GM12878 (cell line): ENCODE measurements around the gene KCNH4. TPM values are rescaled to one million over a fixed set of nuclear protein-coding genes. Genes with fewer than 3 reads are reported as not detected.

ENCODE experiments used
- BRCA1 ChIP-seq: IDR thresholded peaks from 2 replicates; pipeline ENCODE4 v1.6.1; 2011; ENCODE audit warnings: low read depth, low read length, improper control_type of control experiment
- IKZF1 ChIP-seq: fragments of 450-650 bp; conservative IDR thresholded peaks from 2 replicates; pipeline ENCODE4 v1.6.1; 2017; ENCODE audit warnings: antibody characterized with exemption, mild to moderate bottlenecking
- KLF5 ChIP-seq: fragments of 450-650 bp; IDR thresholded peaks from 2 replicates; pipeline ENCODE4 v1.6.1; 2014; ENCODE audit warnings: mild to moderate bottlenecking; ENCODE audit not compliant: partially characterized antibody
- YBX1 ChIP-seq: fragments of 450-650 bp; IDR thresholded peaks from 2 replicates; pipeline ENCODE4 v1.6.1; 2016; ENCODE audit warnings: antibody characterized with exemption
- polyA plus RNA-seq, 11 experiments: library from polyadenylated mRNA; depleted of rRNA in 4 of 11; unstranded in 6 of 11; stranded (reverse) in 5 of 11; fragments of >200 nt; fragmentation: Nextera tagmentation in 4 of 11; fragmentation: Illumina TruSeq in 1 of 11; extraction: Ambion mirVana in 4 of 11; extraction: Trizol in 1 of 11; gene quantifications; 1 replicate in 1 of 11; 2 replicates in 10 of 11; pipeline versions ENCODE4 v1.2.1 to v1.2.3, GENCODE V29; 2011 to 2016; ENCODE audit warnings: inconsistent platforms in 2 of 11, missing spikeins in 2 of 11, low read depth in 1 of 11
- total RNA-seq, 4 experiments: library from RNA; depleted of rRNA in 3 of 4; stranded (reverse); fragments of >200 nt in 3 of 4; fragmentation: Illumina TruSeq in 1 of 4; extraction: Trizol in 1 of 4; gene quantifications; 2 replicates each; pipeline versions ENCODE4 v1.2.1 to v1.2.3, GENCODE V29; 2013 to 2021

The KCNH4 gene
- total and polyA plus RNA-seq, 10 of the 15 experiments (the other 5 are each of a cell fraction or from before 2014, with no cell fraction given), result 0.03 to 0.88 (median 0.10) TPM; not detected in 2

GRCh38 chr17:42107124-42107523 is 73.8 kb downstream of the KCNH4 start (continued):
- TF ChIP-seq KLF5 (no peak), YBX1 (no peak), IKZF1 (no peak), BRCA1 (no peak)

Other genes starting within 250 kb of the KCNH4 start
Only the 7 nearest of the 15 such genes appear.
- not detected in 2 replicates for gene ZNF385C, start 82.7 kb downstream of the KCNH4 start, total RNA-seq (2014; rRNA removed)
- 0.09 TPM in 1 of 2 replicates, not detected in the other for gene ZNF385C, start 82.7 kb downstream of the KCNH4 start, total RNA-seq (2014; rRNA removed; fragmentation: Illumina TruSeq; extraction: Trizol)
- not detected in 2 replicates for gene ZNF385C, start 82.7 kb downstream of the KCNH4 start, total RNA-seq (2021)
- 0.07 and 0.09 TPM in 2 replicates for gene ZNF385C, start 82.7 kb downstream of the KCNH4 start, polyA plus RNA-seq (2011; rRNA removed)
- gene ZNF385C, start 82.7 kb downstream of the KCNH4 start, polyA plus RNA-seq (2014; fragmentation: Illumina TruSeq; extraction: Trizol), result 0.07 and 0.11 TPM in 2 replicates
- not detected for gene ZNF385C, start 82.7 kb downstream of the KCNH4 start, polyA plus RNA-seq (2014; fragmentation: Nextera tagmentation; extraction: Ambion mirVana)
- 0.04 and 0.20 TPM in 2 replicates for gene ZNF385C, start 82.7 kb downstream of the KCNH4 start, polyA plus RNA-seq (2014; rRNA removed)
- gene ZNF385C, start 82.7 kb downstream of the KCNH4 start, polyA plus RNA-seq (2016; fragmentation: Nextera tagmentation; extraction: Ambion mirVana), result under 1 TPM; 0.06 to 0.11 TPM
- 24.5 and 26.4 TPM in 2 replicates for gene DHX58, start 68.4 kb downstream of the KCNH4 start, total RNA-seq (2014; rRNA removed)
- gene DHX58, start 68.4 kb downstream of the KCNH4 start, total RNA-seq (2014; rRNA removed; fragmentation: Illumina TruSeq; extraction: Trizol), result 16.2 and 18.6 TPM in 2 replicates
- gene DHX58, start 68.4 kb downstream of the KCNH4 start, total RNA-seq (2021), result 26.1 and 29.9 TPM in 2 replicates
- 50.8 and 69.8 TPM in 2 replicates for gene DHX58, start 68.4 kb downstream of the KCNH4 start, polyA plus RNA-seq (2011; rRNA removed)
- 6.8 and 16.5 TPM in 2 replicates for gene DHX58, start 68.4 kb downstream of the KCNH4 start, polyA plus RNA-seq (2014; fragmentation: Illumina TruSeq; extraction: Trizol)
- gene DHX58, start 68.4 kb downstream of the KCNH4 start, polyA plus RNA-seq (2014; fragmentation: Nextera tagmentation; extraction: Ambion mirVana), result 1 to 10 TPM; 3.5 to 3.7 TPM
- 31.1 and 33.1 TPM in 2 replicates for gene DHX58, start 68.4 kb downstream of the KCNH4 start, polyA plus RNA-seq (2014; rRNA removed)
- gene DHX58, start 68.4 kb downstream of the KCNH4 start, polyA plus RNA-seq (2016; fragmentation: Nextera tagmentation; extraction: Ambion mirVana), result 10 to 100 TPM in 1 of 2 experiments, 1 to 10 TPM in 1; 8.4 to 11.2 TPM
- 12.6 and 16.3 TPM in 2 replicates for gene KAT2A, start 59.8 kb downstream of the KCNH4 start, total RNA-seq (2014; rRNA removed)
- 12.3 and 12.9 TPM in 2 replicates for gene KAT2A, start 59.8 kb downstream of the KCNH4 start, total RNA-seq (2014; rRNA removed; fragmentation: Illumina TruSeq; extraction: Trizol)
- gene KAT2A, start 59.8 kb downstream of the KCNH4 start, total RNA-seq (2021), result 31.9 and 33.3 TPM in 2 replicates
- gene KAT2A, start 59.8 kb downstream of the KCNH4 start, polyA plus RNA-seq (2011; rRNA removed), result 25.8 and 46.1 TPM in 2 replicates
- gene KAT2A, start 59.8 kb downstream of the KCNH4 start, polyA plus RNA-seq (2014; fragmentation: Illumina TruSeq; extraction: Trizol), result 17.1 and 25.7 TPM in 2 replicates
- 1 to 10 TPM in 1 of 2 experiments, under 1 TPM in 1; 0.85 to 3.0 TPM for gene KAT2A, start 59.8 kb downstream of the KCNH4 start, polyA plus RNA-seq (2014; fragmentation: Nextera tagmentation; extraction: Ambion mirVana)
- gene KAT2A, start 59.8 kb downstream of the KCNH4 start, polyA plus RNA-seq (2014; rRNA removed), result 47.5 and 52.3 TPM in 2 replicates
- gene KAT2A, start 59.8 kb downstream of the KCNH4 start, polyA plus RNA-seq (2016; fragmentation: Nextera tagmentation; extraction: Ambion mirVana), result 10 to 100 TPM; 11.0 to 12.6 TPM
- not detected in 2 replicates for gene HSPB9, start 58.3 kb downstream of the KCNH4 start, total RNA-seq (2014; rRNA removed)
- gene HSPB9, start 58.3 kb downstream of the KCNH4 start, total RNA-seq (2014; rRNA removed; fragmentation: Illumina TruSeq; extraction: Trizol), result not detected in 2 replicates
- gene HSPB9, start 58.3 kb downstream of the KCNH4 start, total RNA-seq (2021), result not detected in 2 replicates
- gene HSPB9, start 58.3 kb downstream of the KCNH4 start, polyA plus RNA-seq (2011; rRNA removed), result 0.04 and 0.07 TPM in 2 replicates
- not detected in 2 replicates for gene HSPB9, start 58.3 kb downstream of the KCNH4 start, polyA plus RNA-seq (2014; fragmentation: Illumina TruSeq; extraction: Trizol)
- gene HSPB9, start 58.3 kb downstream of the KCNH4 start, polyA plus RNA-seq (2014; fragmentation: Nextera tagmentation; extraction: Ambion mirVana), result not detected
- gene HSPB9, start 58.3 kb downstream of the KCNH4 start, polyA plus RNA-seq (2014; rRNA removed), result not detected in 2 replicates
- under 1 TPM; 0.11 to 0.40 TPM for gene HSPB9, start 58.3 kb downstream of the KCNH4 start, polyA plus RNA-seq (2016; fragmentation: Nextera tagmentation; extraction: Ambion mirVana)
- gene RAB5C, start 26.2 kb downstream of the KCNH4 start, total RNA-seq (2014; rRNA removed), result 52.9 and 60.5 TPM in 2 replicates
- gene RAB5C, start 26.2 kb downstream of the KCNH4 start, total RNA-seq (2014; rRNA removed; fragmentation: Illumina TruSeq; extraction: Trizol), result 42.3 and 42.9 TPM in 2 replicates
- gene RAB5C, start 26.2 kb downstream of the KCNH4 start, total RNA-seq (2021), result 67.7 and 70.7 TPM in 2 replicates
- gene RAB5C, start 26.2 kb downstream of the KCNH4 start, polyA plus RNA-seq (2011; rRNA removed), result 51.7 and 90.4 TPM in 2 replicates
- 40.8 and 80.7 TPM in 2 replicates for gene RAB5C, start 26.2 kb downstream of the KCNH4 start, polyA plus RNA-seq (2014; fragmentation: Illumina TruSeq; extraction: Trizol)
- 1 to 10 TPM; 1.2 to 1.7 TPM for gene RAB5C, start 26.2 kb downstream of the KCNH4 start, polyA plus RNA-seq (2014; fragmentation: Nextera tagmentation; extraction: Ambion mirVana)
- gene RAB5C, start 26.2 kb downstream of the KCNH4 start, polyA plus RNA-seq (2014; rRNA removed), result 91.9 and 94.4 TPM in 2 replicates
- 10 to 100 TPM; 49.9 to 51.7 TPM for gene RAB5C, start 26.2 kb downstream of the KCNH4 start, polyA plus RNA-seq (2016; fragmentation: Nextera tagmentation; extraction: Ambion mirVana)
- gene HCRT, start 4.3 kb upstream of the KCNH4 start, total RNA-seq (2014; rRNA removed), result not detected in 2 replicates
- gene HCRT, start 4.3 kb upstream of the KCNH4 start, total RNA-seq (2014; rRNA removed; fragmentation: Illumina TruSeq; extraction: Trizol), result not detected in 2 replicates
- 0.41 TPM in 1 of 2 replicates, not detected in the other for gene HCRT, start 4.3 kb upstream of the KCNH4 start, total RNA-seq (2021)
- not detected in 2 replicates for gene HCRT, start 4.3 kb upstream of the KCNH4 start, polyA plus RNA-seq (2011; rRNA removed)
- not detected in 2 replicates for gene HCRT, start 4.3 kb upstream of the KCNH4 start, polyA plus RNA-seq (2014; fragmentation: Illumina TruSeq; extraction: Trizol)
- gene HCRT, start 4.3 kb upstream of the KCNH4 start, polyA plus RNA-seq (2014; fragmentation: Nextera tagmentation; extraction: Ambion mirVana), result not detected
- not detected in 2 replicates for gene HCRT, start 4.3 kb upstream of the KCNH4 start, polyA plus RNA-seq (2014; rRNA removed)
- not detected for gene HCRT, start 4.3 kb upstream of the KCNH4 start, polyA plus RNA-seq (2016; fragmentation: Nextera tagmentation; extraction: Ambion mirVana)
- gene GHDC, start 13.4 kb upstream of the KCNH4 start, total RNA-seq (2014; rRNA removed), result 17.2 and 17.6 TPM in 2 replicates
- 6.8 TPM in 2 replicates for gene GHDC, start 13.4 kb upstream of the KCNH4 start, total RNA-seq (2014; rRNA removed; fragmentation: Illumina TruSeq; extraction: Trizol)
- gene GHDC, start 13.4 kb upstream of the KCNH4 start, total RNA-seq (2021), result 20.6 and 21.2 TPM in 2 replicates
- 6.1 and 12.3 TPM in 2 replicates for gene GHDC, start 13.4 kb upstream of the KCNH4 start, polyA plus RNA-seq (2011; rRNA removed)
- gene GHDC, start 13.4 kb upstream of the KCNH4 start, polyA plus RNA-seq (2014; fragmentation: Illumina TruSeq; extraction: Trizol), result 4.1 and 6.5 TPM in 2 replicates
- gene GHDC, start 13.4 kb upstream of the KCNH4 start, polyA plus RNA-seq (2014; fragmentation: Nextera tagmentation; extraction: Ambion mirVana), result 1 to 10 TPM in 1 of 2 experiments, under 1 TPM in 1; 0.72 to 2.2 TPM
- gene GHDC, start 13.4 kb upstream of the KCNH4 start, polyA plus RNA-seq (2014; rRNA removed), result 20.4 and 20.5 TPM in 2 replicates
- 10 to 100 TPM; 13.5 to 15.5 TPM for gene GHDC, start 13.4 kb upstream of the KCNH4 start, polyA plus RNA-seq (2016; fragmentation: Nextera tagmentation; extraction: Ambion mirVana)